Hematopoietic multipotent progenitor cell treated with erythropoietin and hydrocortisone succinate and interleukin-3 and kit ligand, for 6 days (in vitro differentiated cells): ENCODE measurements around the gene MRPS5.
A peak's percentile ranks its signal among the peaks of the same experiment; 100 is the strongest.
"Not testable (repeated sequence)": the region's sequence is repeated elsewhere in the genome, so short reads cannot be mapped to it uniquely, and the experiment has no call there.

Source experiments
- DNase-seq: peaks from one replicate; pipeline ENCODE4 v3.0.0-alpha.2; 2015

Gene MRPS5

GRCh38 chr2:95121407-95122196, at the start of gene MRPS5:
MRPS5 (minus strand) TSS chr2:95121808; CDS start chr2:95121791, 17 bp downstream.
- peak; percentile 91 for DNase-seq

GRCh38 chr2:95166065-95166763, 44.6 kb upstream of the MRPS5 start:
- no peak for DNase-seq

- peak; percentile 99 for DNase-seq
Observed at GRCh38 chr2:95165371-95166064, 43.9 kb upstream of the MRPS5 start, which contains the start of gene ZNF2. ZNF2 (plus strand) TSS chr2:95165809; CDS start chr2:95176227, 10,418 bp downstream.

- DNase-seq: no peak
Observed at GRCh38 chr2:95165030-95165370, 43.4 kb upstream of the MRPS5 start.

GRCh38 chr2:95159690-95160449, 38.3 kb upstream of the MRPS5 start, which contains the start of gene ZNF514:
ZNF514 (minus strand) TSS chr2:95159848; CDS start chr2:95153253, 6,595 bp downstream.
- peak; percentile 84 for DNase-seq

- DNase-seq: peak; percentile 52
Observed at GRCh38 chr2:95158891-95159619, 37.4 kb upstream of the MRPS5 start.

GRCh38 chr2:95158441-95158840, 36.8 kb upstream of the MRPS5 start:
- no peak for DNase-seq

- DNase-seq: no peak
Observed at GRCh38 chr2:95149397-95149984, 27.9 kb upstream of the MRPS5 start.

- DNase-seq: no peak
Observed at GRCh38 chr2:95143838-95144237, 22.2 kb upstream of the MRPS5 start.

GRCh38 chr2:95138702-95139101, 17.1 kb upstream of the MRPS5 start:
- no peak for DNase-seq

- DNase-seq: peak; percentile 17
Observed at GRCh38 chr2:95122197-95122551, 566 bp upstream of the MRPS5 start.

- DNase-seq: no peak
Observed at GRCh38 chr2:95121093-95121406, 558 bp downstream of the MRPS5 start.

- DNase-seq: peak; percentile 82
Observed at GRCh38 chr2:95115418-95115817, 6.2 kb downstream of the MRPS5 start.

GRCh38 chr2:95113464-95113863, 8.1 kb downstream of the MRPS5 start:
- no peak for DNase-seq

GRCh38 chr2:95110395-95110794, 11.2 kb downstream of the MRPS5 start:
- no peak for DNase-seq

- DNase-seq: no peak
Observed at GRCh38 chr2:95109260-95109659, 12.3 kb downstream of the MRPS5 start.

- no peak for DNase-seq
Observed at GRCh38 chr2:95106081-95106480, 15.5 kb downstream of the MRPS5 start.

- no peak for DNase-seq
Observed at GRCh38 chr2:95104606-95105005, 17.0 kb downstream of the MRPS5 start.

- no peak for DNase-seq
Observed at GRCh38 chr2:95099910-95100309, 21.7 kb downstream of the MRPS5 start.

- DNase-seq: not testable (repeated sequence)
Observed at GRCh38 chr2:95098273-95098672, 23.3 kb downstream of the MRPS5 start.

GRCh38 chr2:95091885-95092555, 29.6 kb downstream of the MRPS5 start:
- DNase-seq: no peak
